Measurements from ENCODE around the gene C1QL2.

DNA sequence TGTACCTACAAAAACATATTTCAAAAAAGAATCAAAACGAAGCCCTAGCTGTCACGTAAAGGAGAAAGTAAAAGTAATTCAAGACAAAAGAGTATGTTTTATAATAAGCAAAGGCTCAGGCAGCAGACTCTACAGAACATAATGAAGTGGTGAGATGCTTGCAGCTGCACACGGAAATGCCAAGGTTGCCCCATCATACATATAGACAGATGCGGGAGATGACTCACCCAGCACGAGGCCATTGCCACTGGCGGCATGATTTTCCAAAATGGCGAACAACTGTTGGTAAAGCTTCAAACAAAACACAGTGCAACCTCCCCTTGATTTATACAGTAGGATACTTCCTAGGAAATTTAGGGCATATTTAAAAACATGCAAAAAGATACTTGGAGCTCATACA lies 26.0 kb upstream of the C1QL2 start:
- TF ChIP-seq, protein P1, sequence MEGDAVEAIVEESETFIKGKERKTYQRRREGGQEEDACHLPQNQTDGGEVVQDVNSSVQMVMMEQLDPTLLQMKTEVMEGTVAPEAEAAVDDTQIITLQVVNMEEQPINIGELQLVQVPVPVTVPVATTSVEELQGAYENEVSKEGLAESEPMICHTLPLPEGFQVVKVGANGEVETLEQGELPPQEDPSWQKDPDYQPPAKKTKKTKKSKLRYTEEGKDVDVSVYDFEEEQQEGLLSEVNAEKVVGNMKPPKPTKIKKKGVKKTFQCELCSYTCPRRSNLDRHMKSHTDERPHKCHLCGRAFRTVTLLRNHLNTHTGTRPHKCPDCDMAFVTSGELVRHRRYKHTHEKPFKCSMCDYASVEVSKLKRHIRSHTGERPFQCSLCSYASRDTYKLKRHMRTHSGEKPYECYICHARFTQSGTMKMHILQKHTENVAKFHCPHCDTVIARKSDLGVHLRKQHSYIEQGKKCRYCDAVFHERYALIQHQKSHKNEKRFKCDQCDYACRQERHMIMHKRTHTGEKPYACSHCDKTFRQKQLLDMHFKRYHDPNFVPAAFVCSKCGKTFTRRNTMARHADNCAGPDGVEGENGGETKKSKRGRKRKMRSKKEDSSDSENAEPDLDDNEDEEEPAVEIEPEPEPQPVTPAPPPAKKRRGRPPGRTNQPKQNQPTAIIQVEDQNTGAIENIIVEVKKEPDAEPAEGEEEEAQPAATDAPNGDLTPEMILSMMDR (IDR thresholded peaks at IDR 0.05; ENCODE audit: insufficient read depth, low read length) = no peak
- no peak for TF ChIP-seq REST (IDR thresholded peaks at IDR 0.05; ENCODE audit: insufficient replicate concordance, low read depth)
- no peak for TF ChIP-seq POLR2AphosphoS5 (IDR thresholded peaks at IDR 0.05; ENCODE audit: low read depth)

Measured in HL-60 (cell line).